HepG2 (cell line): ENCODE results near the gene SYT8. TPM values are rescaled to one million over a fixed set of nuclear protein-coding genes. Genes with fewer than 3 reads are reported as not detected.

ENCODE experiments used
- ATAC-seq: fragments of 200-7000 bp; cut with Tn5 transposase; 3 replicates; pipeline ENCODE4 v1.9.1; 2020; ENCODE audit warnings: mild to moderate bottlenecking, moderate library complexity
- BruUV-seq: library from RNA; stranded (reverse); fragments of 400-500 nt; replicated peaks from 2 replicates; lab custom pipeline; 2021; lab: Mats Ljungman, UMichigan
- CTCF ChIA-PET: fragments of 300-600 bp; formaldehyde crosslinking; extraction: SDS; loops from one replicate; lab custom pipeline; 2021; ENCODE audit warnings: low total read pairs, inconsistent platforms, low intra/inter-chr PET ratio; lab: Yijun Ruan, JAX
- POLR2A ChIA-PET: fragments of 350-600 bp; sonication (Branson Sonifier 250); formaldehyde crosslinking; loops from one replicate; lab custom pipeline; 2020; ENCODE audit warnings: antibody characterized with exemption, inconsistent platforms; lab: Yijun Ruan, JAX
- DNase-seq: peaks from one replicate; pipeline ENCODE4 v3.0.0-alpha.2; 2015; ENCODE audit warnings: low spot score
- FAIRE-seq: peaks from 3 replicates; lab custom pipeline; 2011; peaks lifted over from hg19 to GRCh38; lab: Jason Lieb, UNC
- H2AFZ ChIP-seq: one replicate; pipeline ENCODE4 v1.6.1; 2011; ENCODE audit warnings: low read length, inconsistent platforms
- H3K27ac ChIP-seq: fragments of 300-600 bp; 3 replicates; pipeline ENCODE4 v1.8.0; 2011; ENCODE audit warnings: mixed run types, mild to moderate bottlenecking, mixed read lengths, low read length, inconsistent platforms; ENCODE audit not compliant: insufficient read depth; ENCODE audit errors: extremely low read length
- H3K27me3 ChIP-seq, 2 experiments: fragments of 200-600 bp in 1 of 2; 2 replicates in 1 of 2; 3 replicates in 1 of 2; pipeline versions ENCODE4 v1.6.0 to v1.8.0; 2011; ENCODE audit warnings: low read length in 2 of 2, mild to moderate bottlenecking in 2 of 2, moderate library complexity in 2 of 2, inconsistent platforms in 1 of 2; ENCODE audit not compliant: insufficient read depth in 2 of 2, control insufficient read depth in 1 of 2
- H3K36me3 ChIP-seq, 2 experiments: fragments of 200-600 bp in 1 of 2; replicated peaks in 1 of 2; 2 replicates in 1 of 2; 3 replicates in 1 of 2; pipeline versions ENCODE4 v1.5.1 to v1.8.0; 2011; ENCODE audit warnings: low read length in 2 of 2, inconsistent platforms in 1 of 2; ENCODE audit not compliant: insufficient read depth in 2 of 2, control insufficient read depth in 1 of 2
- H3K4me1 ChIP-seq: 2 replicates; pipeline ENCODE4 v1.5.1; 2012; ENCODE audit warnings: low read length, inconsistent platforms; ENCODE audit not compliant: insufficient read depth
- H3K4me2 ChIP-seq: 2 replicates; pipeline ENCODE4 v1.6.0; 2011; ENCODE audit warnings: low read depth, low read length, inconsistent platforms
- H3K4me3 ChIP-seq, 3 experiments: fragments of 200-600 bp in 1 of 3; sonication (generic), shearing (Covaris generic) in 1 of 3; replicated peaks in 1 of 3; 2 replicates each; pipeline ENCODE4 v1.5.1; 2011 to 2016; ENCODE audit warnings: low read length in 3 of 3, inconsistent platforms in 2 of 3, low read depth in 2 of 3, mild to moderate bottlenecking in 2 of 3, control low read depth in 1 of 3, mixed read lengths in 1 of 3; ENCODE audit not compliant: insufficient read depth in 1 of 3
- H3K79me2 ChIP-seq: one replicate; pipeline ENCODE4 v1.6.1; 2011; ENCODE audit warnings: low read length, inconsistent platforms; ENCODE audit not compliant: insufficient read depth
- H3K9ac ChIP-seq: 2 replicates; pipeline ENCODE4 v1.6.0; 2011; ENCODE audit warnings: mild to moderate bottlenecking, low read depth, low read length, inconsistent platforms; ENCODE audit not compliant: insufficient read depth
- H3K9me3 ChIP-seq: 2 replicates; pipeline ENCODE4 v1.5.1; 2012; ENCODE audit warnings: mild to moderate bottlenecking, low read length
- H4K20me1 ChIP-seq: 2 replicates; pipeline ENCODE4 v1.6.0; 2011; ENCODE audit warnings: inconsistent platforms, mild to moderate bottlenecking, low read length, moderate library complexity; ENCODE audit not compliant: insufficient read depth
- ATF7 ChIP-seq, 2 experiments: fragments of 450-650 bp in 1 of 2; sonication (generic) in 1 of 2; formaldehyde crosslinking in 1 of 2; IDR thresholded peaks; 2 replicates each; pipeline versions ENCODE4 v1.4.0 to v1.6.1; 2016 to 2020; ENCODE audit warnings: antibody characterized with exemption in 1 of 2, mild to moderate bottlenecking in 1 of 2, missing genetic modification reagents in 1 of 2
- CHD2 ChIP-seq: IDR thresholded peaks from 2 replicates; pipeline ENCODE4 v1.6.1; 2011; ENCODE audit warnings: low read depth, low read length, improper control_type of control experiment
- EZH2 ChIP-seq: conservative IDR thresholded peaks from 2 replicates; pipeline ENCODE4 v1.6.1; 2012; ENCODE audit warnings: mild to moderate bottlenecking, low read depth, low read length, moderate library complexity
- FOSL2 ChIP-seq: sonication (generic); formaldehyde crosslinking; IDR thresholded peaks from 2 replicates; pipeline ENCODE4 v1.4.0; 2020; ENCODE audit warnings: missing genetic modification reagents
- MATR3 ChIP-seq: sonication (generic); formaldehyde crosslinking; IDR thresholded peaks from 2 replicates; pipeline ENCODE4 v1.4.0; 2020; ENCODE audit warnings: missing genetic modification reagents
- NFRKB ChIP-seq: fragments of 450-650 bp; IDR thresholded peaks from 2 replicates; pipeline ENCODE4 v1.6.1; 2017
- STAT5B ChIP-seq: sonication (generic); formaldehyde crosslinking; IDR thresholded peaks from 2 replicates; pipeline ENCODE4 v1.4.0; 2020; ENCODE audit warnings: missing genetic modification reagents
- ZFP82 ChIP-seq: sonication (generic); formaldehyde crosslinking; IDR thresholded peaks from 2 replicates; pipeline ENCODE4 v1.5.1; 2020; ENCODE audit warnings: mild to moderate bottlenecking, missing genetic modification reagents, borderline replicate concordance
- ZMYM3 ChIP-seq: sonication (generic); formaldehyde crosslinking; IDR thresholded peaks from 2 replicates; pipeline ENCODE4 v1.5.1; 2020; ENCODE audit warnings: mild to moderate bottlenecking, missing genetic modification reagents
- ZNF225 ChIP-seq: sonication (generic); formaldehyde crosslinking; IDR thresholded peaks from 2 replicates; pipeline ENCODE4 v1.4.0; 2020; ENCODE audit warnings: mild to moderate bottlenecking, missing genetic modification reagents
- WGBS: methylation state at CpG from one replicate; pipeline ENCODE4 v1.1.6; 2017; ENCODE audit warnings: low lambda C conversion rate; 5-methylcytosine and 5-hydroxymethylcytosine counted together
- in situ Hi-C: cut with HindIII; loops from 2 replicates; pipeline ENCODE4 v1.10.0; 2017; ENCODE audit warnings: low pct_unique_long_range_greater_than_20kb; ENCODE audit not compliant: extremely low pct_ligation_motif_present
- intact Hi-C: fragments of 100-400 bp; cut with micrococcal nuclease; formaldehyde crosslinking; loops from one replicate; pipeline ENCODE4 v1.10.0; 2022; ENCODE audit not compliant: unreplicated experiment
- polyA plus RNA-seq, 8 experiments: library from polyadenylated mRNA; depleted of rRNA in 3 of 8; stranded (reverse) in 7 of 8; unstranded in 1 of 8; fragments of >200 nt; fragmentation: Illumina TruSeq in 4 of 8; extraction: Trizol in 4 of 8; gene quantifications; 2 replicates each; pipeline versions ENCODE4 v1.2.1 to v1.2.3, GENCODE V29; 2011 to 2016; ENCODE audit warnings: low read depth in 4 of 8, missing spikeins in 1 of 8, mixed read lengths in 1 of 8; ENCODE audit not compliant: insufficient read depth in 1 of 8
- total RNA-seq, 5 experiments: library from RNA; depleted of rRNA; stranded (reverse); fragments of >200 nt; fragmentation: Illumina TruSeq; extraction: Trizol; gene quantifications; 2 replicates each; pipeline ENCODE4 v1.2.3, GENCODE V29; 2016; ENCODE audit warnings: low read depth in 1 of 5
- TF ChIP-seq, protein P1 (sequence below): sonication (generic); formaldehyde crosslinking; IDR thresholded peaks from 2 replicates; pipeline ENCODE4 v1.4.0; 2020; ENCODE audit warnings: mild to moderate bottlenecking, missing genetic modification reagents
- TF ChIP-seq, protein P2 (sequence below): sonication (generic); formaldehyde crosslinking; conservative IDR thresholded peaks from 2 replicates; pipeline ENCODE4 v1.8.0; 2022; ENCODE audit warnings: mild to moderate bottlenecking, moderate library complexity, missing genetic modification reagents
- TF ChIP-seq, protein P3 (sequence below): sonication (generic); formaldehyde crosslinking; IDR thresholded peaks from 2 replicates; pipeline ENCODE4 v1.9.0; 2022; ENCODE audit warnings: low read depth, missing genetic modification reagents

Gene SYT8
- total and polyA plus RNA-seq, 2 of the 13 experiments (the other 11 are each of a cell fraction or from before 2014, with no cell fraction given): 0.60 to 2.3 TPM

DNA sequence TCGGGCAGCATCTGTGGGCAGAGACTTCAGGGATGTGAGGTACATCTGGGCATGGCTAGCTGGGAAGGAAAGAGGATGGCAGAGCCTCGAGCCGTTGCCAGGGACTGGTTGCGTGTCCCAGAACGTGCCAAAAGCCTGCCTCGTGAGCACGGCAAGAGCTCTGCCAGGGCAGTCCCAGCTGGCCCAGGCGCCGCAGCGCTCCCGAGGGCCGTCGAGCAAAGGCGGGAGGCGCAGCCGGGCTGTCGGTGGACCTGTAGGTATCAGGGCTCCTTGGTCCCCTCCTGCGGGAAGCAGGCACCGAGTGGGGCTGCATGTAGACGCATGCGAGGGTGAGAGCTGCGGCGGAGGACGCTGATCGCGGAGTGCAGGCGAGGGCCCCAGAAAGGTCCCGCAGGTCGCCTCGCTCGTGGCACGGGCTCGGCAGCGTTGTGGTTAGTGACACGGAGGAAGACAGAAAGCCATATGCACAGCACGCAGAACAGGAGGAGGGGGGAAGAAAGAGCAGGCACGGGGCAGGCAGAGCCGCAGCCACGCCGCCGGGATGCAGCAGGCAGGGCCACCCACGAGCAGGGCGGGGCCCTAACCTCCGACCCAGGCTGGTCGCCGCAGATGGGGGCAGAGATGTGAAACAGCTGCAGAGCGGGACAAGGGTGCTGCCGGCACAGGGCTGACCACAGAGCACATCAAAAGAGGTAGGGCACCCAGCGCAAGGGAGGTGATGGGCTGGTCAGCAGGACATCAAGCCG is 36.1 kb downstream of the SYT8 start:
- ATAC-seq (no peak; the same call in 2 of the 3 replicates), FAIRE-seq (no peak), DNase-seq (no peak)
- no peaks in the 10 kb centered on the region for H3K9me3 ChIP-seq
- H2AFZ ChIP-seq: no peak overlapping the region
- no peak overlapping the region for H3K27ac ChIP-seq
- H3K4me3 ChIP-seq: no peak overlapping the region
- POLR2A ChIA-PET: no interaction called here
- peaks cover 22 to 75% of the 10 kb centered on the region in 2 experiments for H3K27me3 ChIP-seq
- no peak overlapping the region for H3K9ac ChIP-seq
- no TSS peak for BruUV-seq
- H3K4me2 ChIP-seq: no peak overlapping the region
- no peaks in the 10 kb centered on the region for H4K20me1 ChIP-seq
- CTCF ChIA-PET: no interaction called here
- WGBS: 34% methylated on average over 37 of the region's 50 CpGs
- no peaks in the 10 kb centered on the region for H3K4me1 ChIP-seq
- intact Hi-C loops: no loop called here
- H3K36me3 ChIP-seq: no peaks in the 10 kb centered on the region
- TF ChIP-seq STAT5B (CRISPR knock-in tag) (no peak), ZMYM3 (CRISPR knock-in tag) (peak; percentile 59; the same call in 1 of the 2 replicates), NFRKB (no peak), EZH2 (0 out of 2 replicates have a peak, but pooled peaks have one; percentile 60), CHD2 (no peak), MATR3 (no peak), ATF7 (IDR thresholded peaks at IDR 0.05) (no peak), ATF7 (CRISPR knock-in tag; IDR thresholded peaks at IDR 0.05) (no peak), ZFP82 (no peak), ZNF225 (CRISPR knock-in tag) (no peak), FOSL2 (CRISPR knock-in tag) (no peak)
- TF ChIP-seq, protein P1, sequence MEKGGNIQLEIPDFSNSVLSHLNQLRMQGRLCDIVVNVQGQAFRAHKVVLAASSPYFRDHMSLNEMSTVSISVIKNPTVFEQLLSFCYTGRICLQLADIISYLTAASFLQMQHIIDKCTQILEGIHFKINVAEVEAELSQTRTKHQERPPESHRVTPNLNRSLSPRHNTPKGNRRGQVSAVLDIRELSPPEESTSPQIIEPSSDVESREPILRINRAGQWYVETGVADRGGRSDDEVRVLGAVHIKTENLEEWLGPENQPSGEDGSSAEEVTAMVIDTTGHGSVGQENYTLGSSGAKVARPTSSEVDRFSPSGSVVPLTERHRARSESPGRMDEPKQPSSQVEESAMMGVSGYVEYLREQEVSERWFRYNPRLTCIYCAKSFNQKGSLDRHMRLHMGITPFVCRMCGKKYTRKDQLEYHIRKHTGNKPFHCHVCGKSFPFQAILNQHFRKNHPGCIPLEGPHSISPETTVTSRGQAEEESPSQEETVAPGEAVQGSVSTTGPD (CRISPR knock-in tag): no peak
- TF ChIP-seq, protein P2, sequence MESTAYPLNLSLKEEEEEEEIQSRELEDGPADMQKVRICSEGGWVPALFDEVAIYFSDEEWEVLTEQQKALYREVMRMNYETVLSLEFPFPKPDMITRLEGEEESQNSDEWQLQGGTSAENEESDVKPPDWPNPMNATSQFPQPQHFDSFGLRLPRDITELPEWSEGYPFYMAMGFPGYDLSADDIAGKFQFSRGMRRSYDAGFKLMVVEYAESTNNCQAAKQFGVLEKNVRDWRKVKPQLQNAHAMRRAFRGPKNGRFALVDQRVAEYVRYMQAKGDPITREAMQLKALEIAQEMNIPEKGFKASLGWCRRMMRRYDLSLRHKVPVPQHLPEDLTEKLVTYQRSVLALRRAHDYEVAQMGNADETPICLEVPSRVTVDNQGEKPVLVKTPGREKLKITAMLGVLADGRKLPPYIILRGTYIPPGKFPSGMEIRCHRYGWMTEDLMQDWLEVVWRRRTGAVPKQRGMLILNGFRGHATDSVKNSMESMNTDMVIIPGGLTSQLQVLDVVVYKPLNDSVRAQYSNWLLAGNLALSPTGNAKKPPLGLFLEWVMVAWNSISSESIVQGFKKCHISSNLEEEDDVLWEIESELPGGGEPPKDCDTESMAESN (CRISPR knock-in tag): no peak
- TF ChIP-seq, protein P3, sequence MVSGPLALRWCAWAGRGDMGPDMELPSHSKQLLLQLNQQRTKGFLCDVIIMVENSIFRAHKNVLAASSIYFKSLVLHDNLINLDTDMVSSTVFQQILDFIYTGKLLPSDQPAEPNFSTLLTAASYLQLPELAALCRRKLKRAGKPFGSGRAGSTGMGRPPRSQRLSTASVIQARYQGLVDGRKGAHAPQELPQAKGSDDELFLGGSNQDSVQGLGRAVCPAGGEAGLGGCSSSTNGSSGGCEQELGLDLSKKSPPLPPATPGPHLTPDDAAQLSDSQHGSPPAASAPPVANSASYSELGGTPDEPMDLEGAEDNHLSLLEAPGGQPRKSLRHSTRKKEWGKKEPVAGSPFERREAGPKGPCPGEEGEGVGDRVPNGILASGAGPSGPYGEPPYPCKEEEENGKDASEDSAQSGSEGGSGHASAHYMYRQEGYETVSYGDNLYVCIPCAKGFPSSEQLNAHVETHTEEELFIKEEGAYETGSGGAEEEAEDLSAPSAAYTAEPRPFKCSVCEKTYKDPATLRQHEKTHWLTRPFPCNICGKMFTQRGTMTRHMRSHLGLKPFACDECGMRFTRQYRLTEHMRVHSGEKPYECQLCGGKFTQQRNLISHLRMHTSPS (CRISPR knock-in tag): 0 out of 2 replicates have a peak, but pooled peaks have one; percentile 25
- TF ChIP-seq, all 625 proteins: peak for 3
- no peaks in the 10 kb centered on the region for H3K79me2 ChIP-seq
- in situ Hi-C loops: no loop called here
